Lower leg skin (tissue), 3 donors: Measurements from ENCODE around the gene RAB12.

Experiments used
- POLR2A ChIP-seq, 2 donors: fragments of 450-650 bp; IDR thresholded peaks; one replicate each; pipeline ENCODE4 v1.6.1; 2016 to 2017; ENCODE audit warnings: antibody characterized with exemption in 2 of 2, mild to moderate bottlenecking in 1 of 2, moderate library complexity in 1 of 2
- TF ChIP-seq, protein P1 (sequence below), 3 donors: fragments of 450-650 bp; IDR thresholded peaks; one replicate each; pipeline ENCODE4 v1.5.1; 2016; ENCODE audit warnings: antibody characterized with exemption in 3 of 3, mild to moderate bottlenecking in 3 of 3, moderate library complexity in 2 of 3

GRCh38 chr18:8586941-8587340 lies 22.3 kb upstream of the RAB12 start:
- TF ChIP-seq, protein P1, sequence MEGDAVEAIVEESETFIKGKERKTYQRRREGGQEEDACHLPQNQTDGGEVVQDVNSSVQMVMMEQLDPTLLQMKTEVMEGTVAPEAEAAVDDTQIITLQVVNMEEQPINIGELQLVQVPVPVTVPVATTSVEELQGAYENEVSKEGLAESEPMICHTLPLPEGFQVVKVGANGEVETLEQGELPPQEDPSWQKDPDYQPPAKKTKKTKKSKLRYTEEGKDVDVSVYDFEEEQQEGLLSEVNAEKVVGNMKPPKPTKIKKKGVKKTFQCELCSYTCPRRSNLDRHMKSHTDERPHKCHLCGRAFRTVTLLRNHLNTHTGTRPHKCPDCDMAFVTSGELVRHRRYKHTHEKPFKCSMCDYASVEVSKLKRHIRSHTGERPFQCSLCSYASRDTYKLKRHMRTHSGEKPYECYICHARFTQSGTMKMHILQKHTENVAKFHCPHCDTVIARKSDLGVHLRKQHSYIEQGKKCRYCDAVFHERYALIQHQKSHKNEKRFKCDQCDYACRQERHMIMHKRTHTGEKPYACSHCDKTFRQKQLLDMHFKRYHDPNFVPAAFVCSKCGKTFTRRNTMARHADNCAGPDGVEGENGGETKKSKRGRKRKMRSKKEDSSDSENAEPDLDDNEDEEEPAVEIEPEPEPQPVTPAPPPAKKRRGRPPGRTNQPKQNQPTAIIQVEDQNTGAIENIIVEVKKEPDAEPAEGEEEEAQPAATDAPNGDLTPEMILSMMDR (IDR thresholded peaks at IDR 0.05) = no peak
- TF ChIP-seq POLR2A (IDR thresholded peaks at IDR 0.05) = no peak
